Measurements from ENCODE around the gene PRAMEF11.
"Not testable (repeated sequence)": the region's sequence is repeated elsewhere in the genome, so short reads cannot be mapped to it uniquely, and the experiment has no call there.

DNA sequence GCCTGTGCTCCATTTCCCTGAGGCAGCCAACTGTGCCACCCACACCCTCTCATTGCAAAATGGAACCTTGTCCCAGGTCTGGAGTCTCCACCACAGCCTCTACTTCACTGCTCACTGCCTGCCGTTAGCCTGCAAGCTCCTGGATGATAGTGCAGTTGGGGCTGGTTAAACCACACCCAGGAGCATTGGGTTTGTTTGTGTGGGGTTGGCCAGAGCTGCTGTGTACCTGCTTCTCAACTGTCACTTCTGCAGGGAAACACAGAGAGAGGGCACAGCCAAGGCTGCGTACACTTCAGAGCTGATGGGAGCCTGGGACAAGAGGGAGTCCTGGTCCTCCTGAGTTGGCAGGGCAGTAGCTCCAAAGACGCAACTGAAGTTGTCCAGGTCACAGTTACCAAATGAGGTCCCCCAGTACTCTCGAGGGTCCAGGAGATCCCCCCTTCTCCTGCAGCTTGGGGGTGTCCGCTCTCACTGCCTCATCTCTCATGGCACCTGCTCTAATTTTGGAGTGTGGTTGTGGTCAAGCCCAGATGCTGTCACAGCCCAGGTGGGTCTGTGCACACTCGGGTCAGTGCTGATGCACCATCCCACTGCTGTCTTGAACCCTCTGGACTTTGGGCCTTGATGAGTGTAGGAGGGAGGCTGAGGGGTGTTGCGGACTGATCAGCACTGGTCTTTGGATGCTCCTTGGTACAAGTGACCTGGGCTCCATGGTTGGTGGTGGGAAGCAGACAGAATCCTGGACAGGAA is 32.1 kb upstream of the PRAMEF11 start:
- TF ChIP-seq, protein P1, sequence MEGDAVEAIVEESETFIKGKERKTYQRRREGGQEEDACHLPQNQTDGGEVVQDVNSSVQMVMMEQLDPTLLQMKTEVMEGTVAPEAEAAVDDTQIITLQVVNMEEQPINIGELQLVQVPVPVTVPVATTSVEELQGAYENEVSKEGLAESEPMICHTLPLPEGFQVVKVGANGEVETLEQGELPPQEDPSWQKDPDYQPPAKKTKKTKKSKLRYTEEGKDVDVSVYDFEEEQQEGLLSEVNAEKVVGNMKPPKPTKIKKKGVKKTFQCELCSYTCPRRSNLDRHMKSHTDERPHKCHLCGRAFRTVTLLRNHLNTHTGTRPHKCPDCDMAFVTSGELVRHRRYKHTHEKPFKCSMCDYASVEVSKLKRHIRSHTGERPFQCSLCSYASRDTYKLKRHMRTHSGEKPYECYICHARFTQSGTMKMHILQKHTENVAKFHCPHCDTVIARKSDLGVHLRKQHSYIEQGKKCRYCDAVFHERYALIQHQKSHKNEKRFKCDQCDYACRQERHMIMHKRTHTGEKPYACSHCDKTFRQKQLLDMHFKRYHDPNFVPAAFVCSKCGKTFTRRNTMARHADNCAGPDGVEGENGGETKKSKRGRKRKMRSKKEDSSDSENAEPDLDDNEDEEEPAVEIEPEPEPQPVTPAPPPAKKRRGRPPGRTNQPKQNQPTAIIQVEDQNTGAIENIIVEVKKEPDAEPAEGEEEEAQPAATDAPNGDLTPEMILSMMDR (conservative IDR thresholded peaks at IDR 0.05): not testable (repeated sequence)
- TF ChIP-seq ZFX (IDR thresholded peaks at IDR 0.05): not testable (repeated sequence)

Data from C4-2B (cell line).